ENCODE data around the gene ATG4B.
"Not testable (repeated sequence)": the region's sequence is repeated elsewhere in the genome, so short reads cannot be mapped to it uniquely, and the experiment has no call there.

GRCh38 chr2:241662731-241663130, 25.2 kb downstream of the ATG4B start:
- not testable (repeated sequence) for TF ChIP-seq SNAI2 (CRISPR knock-in tag; IDR thresholded peaks at IDR 0.05); TSHZ2 (CRISPR knock-in tag; IDR thresholded peaks at IDR 0.05); PATZ1 (CRISPR knock-in tag; IDR thresholded peaks at IDR 0.05; ENCODE audit: borderline replicate concordance); ZNF70 (CRISPR knock-in tag; IDR thresholded peaks at IDR 0.05); TCF4 (CRISPR knock-in tag; IDR thresholded peaks at IDR 0.05; ENCODE audit: borderline replicate concordance); ARNTL (CRISPR knock-in tag; IDR thresholded peaks at IDR 0.05; ENCODE audit: borderline replicate concordance, low read depth)

All from SK-N-SH treated with all-trans-retinoic acid at 6 μM for 48 hours (cell line).